Measurements from ENCODE around the gene SETD1A. TPM values are rescaled to one million over a fixed set of nuclear protein-coding genes. Genes with fewer than 3 reads are reported as not detected.

The SETD1A gene
- total and polyA plus RNA-seq, 2 of the 8 experiments (the other 6 are each of a cell fraction or from before 2014, with no cell fraction given), result 4.8 to 29.0 TPM

- peaks cover 3% of the 10 kb centered on the region; the same call in 1 of the 2 replicates for H3K23me2 ChIP-seq (ENCODE audit: low read depth, low read length)
- H2BK15ac ChIP-seq (ENCODE audit: low read length), result no peak overlapping the region
- H3K9ac ChIP-seq (replicated peaks in 1 of 4; ENCODE audit: extremely low read depth in 1 of 4, low read depth in 3 of 4, low read length in 3 of 4), result no peak overlapping the region
- no peak overlapping the region for H3K4me3 ChIP-seq (ENCODE audit: extremely low read depth in 1 of 4, insufficient read depth in 2 of 4, low read depth in 3 of 4, low read length in 4 of 4)
- TF ChIP-seq RNF2 (IDR thresholded peaks at IDR 0.05; ENCODE audit: borderline replicate concordance, low read depth, low read length, missing control alignments, poor library complexity, severe bottlenecking) (no peak), KDM1A (IDR thresholded peaks at IDR 0.05; ENCODE audit: borderline replicate concordance, low read length) (no peak), POU5F1 (IDR thresholded peaks at IDR 0.05; ENCODE audit: low read depth, low read length) (no peak), POLR2A (IDR thresholded peaks at IDR 0.05; ENCODE audit: control extremely low read depth in 1 of 2, low read depth in 2 of 2, low read length in 2 of 2) (peak in 1 of 2 experiments; percentile 48; a peak in 1 of 3 replicates)
- H2AK5ac ChIP-seq (ENCODE audit: low read depth, low read length), result no peak overlapping the region
- H3K36me3 ChIP-seq (ENCODE audit: control insufficient read depth in 2 of 4, insufficient read depth in 4 of 4, low read length in 3 of 4), result peaks cover 8 to 30% (median 22%) of the 10 kb centered on the region in 4 experiments; a peak in 6 of 8 replicates
- no peak overlapping the region for H3K14ac ChIP-seq (ENCODE audit: insufficient read length)
- H4K8ac ChIP-seq (ENCODE audit: extremely low read depth, insufficient read depth, low read length), result no peak overlapping the region
- H2BK12ac ChIP-seq (ENCODE audit: low read depth, low read length), result no peak overlapping the region
- no peak overlapping the region for H2BK20ac ChIP-seq (ENCODE audit: low read length)
- WGBS, 2 experiments (ENCODE audit: extremely low coverage in 1 of 2, insufficient coverage in 1 of 2, insufficient read length in 1 of 2, insufficient replicate concordance in 2 of 2, low coverage in 1 of 2, low lambda C conversion rate in 2 of 2, missing lambda C conversion rate in 1 of 2), result 92% methylated on average over 25 of the region's 25 CpGs; no CpG with 5 or more reads in 1 of the 2 experiments
- H3K79me2 ChIP-seq (ENCODE audit: control insufficient read depth in 1 of 2, insufficient read depth in 2 of 2, low read length in 2 of 2), result no peaks in the 10 kb centered on the region
- no peaks in the 10 kb centered on the region for H3K79me1 ChIP-seq (ENCODE audit: low read depth, low read length)
- POLR2A ChIA-PET (ENCODE audit: partially characterized antibody), result interaction anchor here (0.7 to 5.9 kb wide), 20 partner anchors 10 to 197 kb away, joined by 3 to 45 read pairs (median 5); partner anchors contain the start of genes FUS, KAT8, ORAI3 and SETD1A
- H2AFZ ChIP-seq (ENCODE audit: low read length), result no peak overlapping the region
- H2BK120ac ChIP-seq (replicated peaks; ENCODE audit: low read depth, low read length), result no peak overlapping the region
- no peaks in the 10 kb centered on the region for H3K27me3 ChIP-seq (replicated peaks in 1 of 4; ENCODE audit: control insufficient read depth in 3 of 4, extremely low read depth in 1 of 4, insufficient read depth in 3 of 4, low read length in 3 of 4)
- FAIRE-seq (no peak), DNase-seq (ENCODE audit: low read depth in 1 of 2, low spot score in 2 of 2) (no peak)
- H2BK5ac ChIP-seq (ENCODE audit: low read depth, low read length), result no peak overlapping the region
- no peak overlapping the region for H3K4ac ChIP-seq (replicated peaks; ENCODE audit: insufficient read length, low read depth, low read length)
- CTCF ChIA-PET (ENCODE audit: partially characterized antibody), result interaction anchor here (0.6 to 5.5 kb wide), 23 partner anchors 8 to 886 kb away, joined by 3 to 39 read pairs (median 4); partner anchors contain the start of genes PRSS8, ZNF646 and ZNF668
- no peak overlapping the region for H3K56ac ChIP-seq (replicated peaks; ENCODE audit: insufficient read length, low read depth, low read length)
- peaks cover 0 to 5% (median 2%) of the 10 kb centered on the region in 4 experiments; a peak in 4 of 7 replicates for H3K4me1 ChIP-seq (replicated peaks in 1 of 4; ENCODE audit: control insufficient read depth in 3 of 4, insufficient read depth in 4 of 4, low read length in 3 of 4)
- no peak overlapping the region for H3K18ac ChIP-seq (ENCODE audit: extremely low read depth, low read length)
- H4K5ac ChIP-seq (ENCODE audit: insufficient read length, low read depth, low read length), result no peak overlapping the region
- no peak overlapping the region for H4K91ac ChIP-seq (replicated peaks; ENCODE audit: insufficient read length, low read length)
- no peak overlapping the region for H3K23ac ChIP-seq (ENCODE audit: insufficient read length)
- H3K27ac ChIP-seq (ENCODE audit: low read depth, low read length), result no peak overlapping the region
- no peaks in the 10 kb centered on the region for H3K9me3 ChIP-seq (ENCODE audit: insufficient read depth in 2 of 2, low read depth in 1 of 2, low read length in 1 of 2)
- peaks cover 0 to 17% of the 10 kb centered on the region in 2 experiments for H4K20me1 ChIP-seq (replicated peaks in 1 of 2; ENCODE audit: control insufficient read depth in 1 of 2, insufficient read depth in 2 of 2, low read length in 2 of 2)
- H3K4me2 ChIP-seq (ENCODE audit: insufficient read depth in 1 of 2, low read depth in 2 of 2, low read length in 2 of 2), result no peak overlapping the region
Observed at GRCh38 chr16:30983289-30983889, 25.8 kb downstream of the SETD1A start.

Data from H1 (cell line).